ENCODE data around the gene MSRB1.

The MSRB1 gene

DNA sequence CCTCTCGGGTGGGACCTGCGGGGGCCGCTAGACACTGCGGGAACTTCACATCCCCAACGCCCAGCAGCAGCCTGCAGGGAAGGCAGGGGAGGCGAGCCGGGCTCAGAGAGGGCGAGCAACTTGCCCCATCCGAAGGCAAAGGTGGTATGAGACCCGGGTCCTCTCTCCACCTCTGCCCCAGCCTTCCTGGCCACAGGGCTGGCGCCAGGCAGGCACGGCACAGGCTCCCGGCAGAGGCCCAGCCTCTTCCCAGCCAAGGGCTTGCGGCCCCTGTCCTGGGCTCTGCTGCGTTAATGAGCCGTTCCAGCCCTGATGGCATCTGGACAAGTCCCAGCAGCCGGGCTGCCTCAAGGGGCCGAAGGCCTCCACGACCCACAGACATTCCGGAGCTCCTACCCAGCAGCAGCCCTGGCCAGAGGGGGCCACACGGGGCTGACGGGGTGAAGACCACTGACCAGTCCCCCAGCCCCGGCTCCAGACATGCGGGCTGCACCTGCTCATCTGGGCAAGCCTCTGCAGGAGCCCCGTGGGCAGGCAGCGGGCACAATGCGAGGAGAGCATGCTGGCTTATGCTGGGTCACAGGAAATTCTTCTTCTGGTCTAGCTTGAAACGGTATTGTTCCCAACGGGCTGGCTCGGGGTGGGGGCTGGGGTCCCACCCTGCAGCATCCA, 23.5 kb downstream of the MSRB1 start:
- H3K4me1 ChIP-seq (ENCODE audit: control insufficient read depth, insufficient read depth, low read length), result peaks cover 15% of the 10 kb centered on the region; the same call in 1 of the 2 replicates
- no peak overlapping the region for H3K4me3 ChIP-seq (ENCODE audit: low read depth, low read length)
- H3K36me3 ChIP-seq (ENCODE audit: control insufficient read depth, insufficient read depth, low read length), result no peaks in the 10 kb centered on the region
- H3K9me3 ChIP-seq (ENCODE audit: control insufficient read depth, insufficient read depth, low read length), result no peaks in the 10 kb centered on the region
- no peak overlapping the region for H3K9ac ChIP-seq (ENCODE audit: low read depth, low read length)
- H3K27me3 ChIP-seq (ENCODE audit: control insufficient read depth, insufficient read depth, low read length), result peaks cover 92% of the 10 kb centered on the region
- no peak overlapping the region for H3K27ac ChIP-seq (ENCODE audit: low read depth, low read length)

DNA sequence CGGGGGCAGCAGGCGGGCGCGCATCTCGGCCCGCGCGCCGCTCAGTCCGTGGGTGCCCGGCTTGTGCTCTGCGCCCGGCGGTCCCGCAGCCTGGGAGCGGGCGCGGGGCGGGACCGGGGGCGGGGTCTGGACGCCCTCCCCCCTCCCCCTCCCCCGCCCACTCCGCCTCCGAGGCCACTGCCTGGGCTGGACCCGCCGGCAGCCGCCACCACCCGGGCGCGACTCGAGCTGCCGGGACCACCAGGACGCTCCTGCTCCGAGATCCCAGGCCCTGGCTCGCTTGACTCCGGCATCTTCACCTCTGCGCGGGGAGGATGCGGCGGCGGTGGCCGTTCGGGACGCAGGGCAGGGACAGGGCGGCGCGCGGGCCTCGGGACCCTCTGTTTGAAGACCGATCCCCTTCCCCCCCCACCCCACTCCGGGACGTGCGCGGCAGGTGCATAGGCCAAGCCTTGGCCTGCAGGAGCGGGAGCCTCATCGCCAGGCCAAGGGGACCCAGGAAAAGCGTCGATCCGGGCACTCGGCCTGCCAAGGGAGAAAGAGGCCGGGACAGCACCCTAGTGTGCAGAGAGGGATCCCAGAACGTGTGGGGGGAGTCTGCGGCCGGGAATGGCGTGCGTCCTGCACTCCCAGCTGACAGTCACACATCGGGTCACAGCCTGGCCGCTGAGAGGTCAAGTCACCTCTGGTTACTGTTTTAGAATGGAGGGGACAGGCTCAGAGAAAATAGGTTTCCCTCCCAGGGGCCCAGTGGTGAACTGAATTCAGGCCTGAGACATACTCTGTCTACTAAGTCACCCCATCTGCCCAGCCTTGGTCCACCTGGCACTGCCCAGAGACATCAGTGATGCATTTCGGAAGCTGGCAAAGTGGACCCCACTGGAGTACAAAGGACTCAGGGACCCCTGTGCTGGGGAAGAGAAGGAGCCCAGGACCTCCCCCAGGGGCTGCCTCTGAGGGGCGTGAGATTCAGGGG, 24.4 kb downstream of the MSRB1 start, which contains the start of gene HS3ST6:
Gene HS3ST6 (minus strand): TSS at position 65 of the 976 bp plus-strand sequence. CDS start 92 bp downstream, outside the sequence.
- peak within 1 kb of the TSS; percentile 50 for H3K4me3 ChIP-seq (ENCODE audit: low read depth, low read length)
- H3K27ac ChIP-seq (ENCODE audit: low read depth, low read length), result no peak within 1 kb of the TSS
- H3K36me3 ChIP-seq (ENCODE audit: control insufficient read depth, insufficient read depth, low read length), result no peaks in the 10 kb centered on the region
- peaks cover 86% of the 10 kb centered on the region for H3K27me3 ChIP-seq (ENCODE audit: control insufficient read depth, insufficient read depth, low read length)
- H3K9me3 ChIP-seq (ENCODE audit: control insufficient read depth, insufficient read depth, low read length), result no peaks in the 10 kb centered on the region
- H3K4me1 ChIP-seq (ENCODE audit: control insufficient read depth, insufficient read depth, low read length), result peaks cover 23% of the 10 kb centered on the region
- H3K9ac ChIP-seq (ENCODE audit: low read depth, low read length), result no peak within 1 kb of the TSS

DNA sequence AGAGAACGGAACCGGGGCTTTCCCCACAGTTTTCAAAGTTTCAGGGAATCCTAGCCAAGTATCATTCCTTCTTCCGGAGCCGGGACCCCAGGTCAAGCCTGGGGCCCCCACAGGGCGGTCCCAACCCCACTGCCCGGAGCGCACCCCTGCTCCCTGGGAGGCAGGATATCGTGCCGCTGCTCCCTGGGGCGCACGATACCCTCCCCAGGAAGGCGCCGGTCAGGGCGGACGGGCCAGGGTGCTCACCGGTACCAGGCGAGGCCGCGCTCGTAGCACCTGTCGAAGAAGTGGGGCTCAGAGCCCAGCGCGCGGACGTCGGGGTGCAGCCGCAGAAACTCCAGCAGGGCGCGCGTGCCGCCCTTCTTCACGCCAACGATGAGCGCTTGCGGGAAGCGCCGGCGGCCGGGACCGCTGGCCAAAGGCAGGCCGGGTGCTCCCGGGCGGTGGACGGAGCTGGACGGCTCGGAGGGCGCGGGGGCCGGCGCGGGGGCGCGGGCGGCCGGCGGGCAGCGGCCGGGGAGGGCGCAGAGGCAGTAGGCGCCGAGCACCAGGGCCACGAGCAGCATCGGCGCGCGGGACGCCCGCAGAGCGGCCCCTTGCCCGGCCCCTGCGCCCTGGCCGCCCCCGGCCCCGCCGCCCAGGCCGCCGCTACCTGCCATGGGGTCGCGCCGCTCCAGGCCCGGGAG, 25.2 kb downstream of the MSRB1 start:
- no peak overlapping the region for H3K9ac ChIP-seq (ENCODE audit: low read depth, low read length)
- peaks cover 77% of the 10 kb centered on the region for H3K27me3 ChIP-seq (ENCODE audit: control insufficient read depth, insufficient read depth, low read length)
- no peaks in the 10 kb centered on the region for H3K36me3 ChIP-seq (ENCODE audit: control insufficient read depth, insufficient read depth, low read length)
- no peaks in the 10 kb centered on the region for H3K9me3 ChIP-seq (ENCODE audit: control insufficient read depth, insufficient read depth, low read length)
- peaks cover 23% of the 10 kb centered on the region for H3K4me1 ChIP-seq (ENCODE audit: control insufficient read depth, insufficient read depth, low read length)
- H3K27ac ChIP-seq (ENCODE audit: low read depth, low read length), result no peak overlapping the region
- peak overlapping the region; percentile 42; the same call in 1 of the 2 replicates for H3K4me3 ChIP-seq (ENCODE audit: low read depth, low read length)

DNA sequence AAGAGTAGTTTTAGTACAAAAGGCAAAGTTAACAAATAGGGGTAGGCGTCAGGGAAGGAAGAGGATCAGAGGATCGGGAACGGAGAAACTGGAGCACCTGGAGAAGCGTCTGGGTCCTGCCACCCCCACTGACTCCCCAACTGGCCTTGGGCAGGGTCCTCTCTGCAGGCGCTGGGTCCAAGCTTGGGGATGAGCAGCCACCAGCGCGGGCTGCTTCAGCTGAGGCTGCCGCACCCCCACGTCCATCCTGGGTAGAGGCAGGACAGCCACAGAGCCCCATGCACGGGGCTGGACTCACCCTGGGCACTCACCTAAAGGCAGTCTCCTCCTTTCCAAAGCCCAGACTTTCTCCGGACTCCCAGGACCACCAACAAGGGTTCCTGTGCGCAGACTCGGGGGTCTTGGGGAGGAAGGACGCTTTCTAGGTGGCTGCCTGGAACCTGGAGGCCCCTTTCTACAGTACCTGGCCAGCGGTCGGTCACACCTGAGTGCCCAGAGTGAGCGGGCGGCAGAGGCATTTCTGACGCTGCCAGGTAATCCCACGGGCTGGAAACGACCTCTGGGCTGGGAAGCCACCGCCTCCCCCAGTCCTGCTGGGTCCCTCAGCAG, 25.8 kb downstream of the MSRB1 start:
- Histone ChIP-seq H3K4me1 (ENCODE audit: control insufficient read depth, insufficient read depth, low read length) (peaks cover 23% of the 10 kb centered on the region), H3K27ac (ENCODE audit: low read depth, low read length) (no peak overlapping the region), H3K27me3 (ENCODE audit: control insufficient read depth, insufficient read depth, low read length) (peaks cover 71% of the 10 kb centered on the region), H3K9me3 (ENCODE audit: control insufficient read depth, insufficient read depth, low read length) (no peaks in the 10 kb centered on the region), H3K9ac (ENCODE audit: low read depth, low read length) (no peak overlapping the region), H3K4me3 (ENCODE audit: low read depth, low read length) (peak overlapping the region; percentile 42; the same call in 1 of the 2 replicates), H3K36me3 (ENCODE audit: control insufficient read depth, insufficient read depth, low read length) (no peaks in the 10 kb centered on the region)

DNA sequence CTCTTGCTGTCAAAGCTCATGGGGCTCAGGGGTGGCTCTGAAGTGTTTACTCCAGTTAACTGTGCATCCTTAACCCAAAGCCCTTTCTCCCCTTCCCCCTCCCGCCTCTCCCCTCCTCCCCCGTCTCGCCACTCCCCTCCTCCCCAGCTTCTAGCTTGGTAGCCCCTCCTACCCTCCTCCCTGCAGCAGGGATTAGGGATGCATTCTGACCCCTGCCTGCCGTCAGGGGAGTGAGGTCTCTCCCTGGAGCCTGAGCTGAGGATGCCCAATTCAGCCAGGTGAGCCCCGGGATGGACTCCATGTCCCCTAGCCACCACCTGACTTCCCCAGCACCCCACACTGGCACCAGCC, 26.4 kb downstream of the MSRB1 start:
- Histone ChIP-seq H3K9ac (ENCODE audit: low read depth, low read length) (no peak overlapping the region), H3K4me3 (ENCODE audit: low read depth, low read length) (peak overlapping the region; percentile 42; the same call in 1 of the 2 replicates), H3K4me1 (ENCODE audit: control insufficient read depth, insufficient read depth, low read length) (peaks cover 23% of the 10 kb centered on the region), H3K27ac (ENCODE audit: low read depth, low read length) (no peak overlapping the region), H3K9me3 (ENCODE audit: control insufficient read depth, insufficient read depth, low read length) (no peaks in the 10 kb centered on the region), H3K27me3 (ENCODE audit: control insufficient read depth, insufficient read depth, low read length) (peaks cover 70% of the 10 kb centered on the region), H3K36me3 (ENCODE audit: control insufficient read depth, insufficient read depth, low read length) (no peaks in the 10 kb centered on the region)

DNA sequence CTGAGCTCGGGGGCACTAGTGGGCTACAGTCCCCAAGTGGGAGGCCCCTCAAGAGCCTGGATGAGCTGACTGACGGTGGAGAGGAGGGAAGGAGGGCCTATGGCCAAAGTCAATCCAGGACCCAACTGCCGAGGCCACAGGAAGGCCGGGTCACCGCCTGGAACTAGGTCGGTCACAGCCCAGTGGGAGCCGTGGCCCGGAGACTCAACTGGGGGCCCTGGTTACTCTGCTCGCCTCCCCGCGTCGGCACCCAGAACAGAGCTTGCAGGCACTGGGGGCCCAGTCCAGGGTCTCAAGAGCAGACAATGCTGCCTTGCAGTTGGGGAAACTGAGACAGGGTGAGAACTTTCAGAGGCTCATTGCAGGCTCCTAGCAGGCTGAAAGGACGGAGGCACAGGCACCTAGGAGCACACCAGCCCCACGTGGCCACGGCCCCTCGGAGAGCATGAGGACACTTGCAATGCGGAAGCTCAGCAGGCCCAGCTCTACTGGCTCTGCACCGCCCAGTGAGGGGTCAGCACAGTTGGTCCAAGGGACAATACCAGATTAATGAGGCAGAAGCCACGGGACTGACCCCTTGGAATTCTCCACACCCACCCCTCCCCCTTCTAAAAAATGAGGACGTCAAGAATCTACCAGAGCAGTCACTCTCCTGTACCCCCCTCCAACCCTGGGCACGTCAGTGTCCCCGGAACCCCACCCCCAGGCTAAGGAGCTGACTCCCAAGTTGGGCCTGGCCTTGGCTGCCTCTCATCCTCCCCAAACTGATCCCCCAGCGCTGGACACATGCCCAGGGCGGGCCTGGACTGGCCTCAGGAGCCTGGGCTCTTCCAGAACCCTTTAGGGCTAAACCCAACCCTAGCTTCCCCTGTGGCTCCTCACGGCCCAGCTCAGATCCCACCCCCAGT, 27.0 kb downstream of the MSRB1 start:
- H3K9ac ChIP-seq (ENCODE audit: low read depth, low read length), result no peak overlapping the region
- H3K27me3 ChIP-seq (ENCODE audit: control insufficient read depth, insufficient read depth, low read length), result peaks cover 64% of the 10 kb centered on the region
- H3K4me3 ChIP-seq (ENCODE audit: low read depth, low read length), result no peak overlapping the region
- no peak overlapping the region for H3K27ac ChIP-seq (ENCODE audit: low read depth, low read length)
- H3K36me3 ChIP-seq (ENCODE audit: control insufficient read depth, insufficient read depth, low read length), result no peaks in the 10 kb centered on the region
- H3K9me3 ChIP-seq (ENCODE audit: control insufficient read depth, insufficient read depth, low read length), result no peaks in the 10 kb centered on the region
- H3K4me1 ChIP-seq (ENCODE audit: control insufficient read depth, insufficient read depth, low read length), result peaks cover 23% of the 10 kb centered on the region

DNA sequence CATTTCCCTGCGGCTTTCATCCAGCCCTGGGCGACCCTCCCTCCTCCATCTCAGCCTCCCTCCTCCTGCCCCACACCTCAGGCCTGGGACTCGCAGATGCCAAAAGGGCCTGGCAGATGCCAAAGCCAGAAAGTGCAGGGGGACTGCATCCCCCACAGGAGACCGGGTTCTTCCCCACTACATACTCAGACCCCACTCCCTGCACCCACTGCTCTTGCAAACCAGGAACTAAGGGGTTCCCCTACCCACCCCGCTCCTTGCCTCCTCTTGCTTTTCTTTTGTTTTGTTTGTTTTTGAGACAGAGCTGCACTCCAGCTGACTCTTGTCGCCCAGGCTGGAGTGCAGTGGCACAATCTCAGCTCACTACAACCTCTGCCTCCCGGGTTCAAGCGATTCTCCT, 28.0 kb downstream of the MSRB1 start:
- Histone ChIP-seq H3K4me1 (ENCODE audit: control insufficient read depth, insufficient read depth, low read length) (peaks cover 23% of the 10 kb centered on the region), H3K9ac (ENCODE audit: low read depth, low read length) (no peak overlapping the region), H3K36me3 (ENCODE audit: control insufficient read depth, insufficient read depth, low read length) (no peaks in the 10 kb centered on the region), H3K27me3 (ENCODE audit: control insufficient read depth, insufficient read depth, low read length) (peaks cover 54% of the 10 kb centered on the region), H3K9me3 (ENCODE audit: control insufficient read depth, insufficient read depth, low read length) (no peaks in the 10 kb centered on the region), H3K27ac (ENCODE audit: low read depth, low read length) (no peak overlapping the region), H3K4me3 (ENCODE audit: low read depth, low read length) (no peak overlapping the region)

DNA sequence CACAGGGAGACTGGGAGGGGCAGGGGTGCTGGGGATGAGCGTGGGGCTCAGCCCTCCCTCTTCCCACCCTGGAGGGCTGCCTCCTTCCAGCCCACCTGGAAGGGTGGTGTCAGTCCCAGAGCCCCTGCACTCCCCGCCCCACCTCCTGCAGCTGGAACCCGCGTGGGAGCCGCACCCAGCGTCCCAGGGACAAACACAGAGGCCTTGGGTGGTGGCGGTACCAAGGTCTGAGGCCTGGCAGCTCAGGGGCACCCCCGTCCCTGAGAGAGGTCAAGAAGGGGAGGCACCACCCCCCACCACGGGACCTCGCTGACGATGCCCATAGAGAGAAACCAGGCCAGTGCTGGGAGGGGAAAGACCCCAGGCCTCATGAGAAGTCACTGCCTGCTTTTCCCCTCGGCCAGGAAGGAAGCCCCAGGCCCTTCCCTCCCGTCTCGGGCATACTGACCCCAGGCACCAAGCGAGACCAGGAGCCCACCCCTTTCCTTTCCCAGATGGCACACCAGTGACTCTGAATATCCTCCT, 28.9 kb downstream of the MSRB1 start:
- H3K4me3 ChIP-seq (ENCODE audit: low read depth, low read length), result no peak overlapping the region
- H3K36me3 ChIP-seq (ENCODE audit: control insufficient read depth, insufficient read depth, low read length), result no peaks in the 10 kb centered on the region
- no peaks in the 10 kb centered on the region for H3K9me3 ChIP-seq (ENCODE audit: control insufficient read depth, insufficient read depth, low read length)
- no peak overlapping the region for H3K27ac ChIP-seq (ENCODE audit: low read depth, low read length)
- H3K4me1 ChIP-seq (ENCODE audit: control insufficient read depth, insufficient read depth, low read length), result peaks cover 23% of the 10 kb centered on the region
- H3K27me3 ChIP-seq (ENCODE audit: control insufficient read depth, insufficient read depth, low read length), result peaks cover 46% of the 10 kb centered on the region
- H3K9ac ChIP-seq (ENCODE audit: low read depth, low read length), result no peak overlapping the region

DNA sequence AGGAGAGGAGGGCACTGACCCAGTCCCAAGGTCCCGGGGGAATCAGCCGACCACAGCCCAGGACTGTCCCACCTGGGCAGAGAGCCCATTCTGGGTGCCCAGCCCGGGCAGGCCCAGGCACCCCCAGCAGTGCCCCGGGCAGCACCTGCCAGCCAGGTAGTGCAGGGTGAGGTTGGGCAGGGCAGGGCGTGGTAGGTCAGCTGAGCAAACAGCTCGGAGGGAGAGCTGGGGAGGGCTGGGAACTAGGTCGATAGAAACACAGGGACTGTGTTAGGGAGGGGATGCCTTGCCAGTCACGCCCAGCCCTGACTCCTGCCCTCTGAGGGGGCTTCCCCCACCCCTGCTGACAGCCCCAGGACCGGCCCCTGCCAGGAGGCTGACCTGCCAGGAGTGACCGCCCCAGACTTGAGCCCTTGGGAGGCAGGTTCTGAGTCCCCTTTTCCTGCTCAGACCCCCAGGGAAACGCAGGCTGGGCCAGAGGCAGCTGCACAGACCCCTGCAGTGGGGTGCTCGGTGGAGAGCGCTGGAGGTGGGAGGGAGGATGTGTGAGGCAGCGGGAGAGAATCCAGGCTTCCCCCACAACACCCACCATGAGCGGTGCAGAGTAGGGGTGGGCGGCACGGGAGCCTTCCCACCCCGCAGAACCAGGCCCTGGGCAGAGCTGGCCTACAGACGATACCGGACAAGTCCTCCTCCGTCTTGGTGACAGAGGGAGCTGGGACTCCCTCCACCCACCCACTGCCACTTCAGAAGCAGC, 29.5 kb downstream of the MSRB1 start:
- Histone ChIP-seq H3K9ac (ENCODE audit: low read depth, low read length) (no peak overlapping the region), H3K27ac (ENCODE audit: low read depth, low read length) (no peak overlapping the region), H3K9me3 (ENCODE audit: control insufficient read depth, insufficient read depth, low read length) (no peaks in the 10 kb centered on the region), H3K27me3 (ENCODE audit: control insufficient read depth, insufficient read depth, low read length) (peaks cover 39% of the 10 kb centered on the region), H3K4me1 (ENCODE audit: control insufficient read depth, insufficient read depth, low read length) (peaks cover 23% of the 10 kb centered on the region), H3K36me3 (ENCODE audit: control insufficient read depth, insufficient read depth, low read length) (no peaks in the 10 kb centered on the region), H3K4me3 (ENCODE audit: low read depth, low read length) (no peak overlapping the region)

All from HUES48 (cell line).